ENCODE data around the gene LPGAT1.

DNA sequence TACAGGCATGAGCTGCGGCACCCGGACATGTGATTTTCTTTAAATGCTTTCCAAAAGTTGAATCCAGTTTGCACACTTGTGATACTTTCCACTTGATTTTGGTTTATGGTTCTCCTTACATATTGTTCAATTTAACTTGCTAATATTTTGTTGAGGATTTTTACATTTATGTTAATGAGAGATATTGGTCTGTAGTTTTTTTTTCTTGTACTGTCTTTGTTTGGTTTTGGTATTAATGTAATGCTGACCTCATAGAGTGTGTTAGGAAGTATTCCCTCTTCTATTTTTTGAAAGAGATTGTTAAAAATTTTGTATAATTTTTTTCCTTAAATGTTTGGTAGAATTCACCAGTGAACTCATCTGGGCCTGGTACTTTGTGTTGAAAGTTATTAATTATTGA, 34.6 kb upstream of the LPGAT1 start:
- TF ChIP-seq POLR2A (IDR thresholded peaks at IDR 0.05; ENCODE audit: low read depth, low read length) (no peak), POLR2AphosphoS5 (IDR thresholded peaks at IDR 0.05; ENCODE audit: low read depth, low read length) (no peak)

All from GM12891 (cell line).